Lung (tissue), 10 donors: ENCODE measurements around the gene GRAPL. TPM values are rescaled to one million over a fixed set of nuclear protein-coding genes. Genes with fewer than 3 reads are reported as not detected.
"Not testable (repeated sequence)": the region's sequence is repeated elsewhere in the genome, so short reads cannot be mapped to it uniquely, and the experiment has no call there.

Experiments
- ATAC-seq: fragments of 200-7000 bp; cut with Tn5 transposase; one replicate; pipeline ENCODE4 v1.9.1; 2020; ENCODE audit warnings: moderate number of reproducible peaks; ENCODE audit not compliant: insufficient read depth, low FRiP score
- DNase-seq, 3 donors: peaks; one replicate each; pipeline ENCODE4 v3.0.0-alpha.2; 2013 to 2017
- H3K27ac ChIP-seq, 2 donors: one replicate each; pipeline ENCODE4 v1.5.1; 2013; ENCODE audit warnings: mild to moderate bottlenecking in 2 of 2, moderate library complexity in 2 of 2, control low read depth in 1 of 2, inconsistent platforms in 1 of 2, low read depth in 1 of 2, low read length in 1 of 2
- H3K27me3 ChIP-seq, 3 donors: one replicate each; pipeline ENCODE4 v1.5.1; 2013; ENCODE audit warnings: low read length in 2 of 3; ENCODE audit not compliant: control insufficient read depth in 3 of 3, insufficient read depth in 3 of 3
- H3K36me3 ChIP-seq, 4 donors: one replicate each; pipeline ENCODE4 v1.5.1; 2013; ENCODE audit warnings: low read length in 4 of 4, mild to moderate bottlenecking in 1 of 4, moderate library complexity in 1 of 4; ENCODE audit not compliant: control insufficient read depth in 4 of 4, insufficient read depth in 4 of 4
- H3K4me1 ChIP-seq, 5 donors: one replicate each; pipeline ENCODE4 v1.5.1; 2013; ENCODE audit warnings: low read length in 5 of 5, mild to moderate bottlenecking in 2 of 5, moderate library complexity in 1 of 5; ENCODE audit not compliant: control insufficient read depth in 5 of 5, insufficient read depth in 5 of 5
- H3K4me3 ChIP-seq: one replicate; pipeline ENCODE4 v1.5.1; 2013; ENCODE audit warnings: mild to moderate bottlenecking, control low read depth, moderate library complexity
- H3K9ac ChIP-seq, 2 donors: one replicate each; pipeline ENCODE4 v1.5.1; 2013; ENCODE audit warnings: low read length in 2 of 2, control low read depth in 1 of 2; ENCODE audit not compliant: insufficient read depth in 1 of 2
- H3K9me3 ChIP-seq, 4 donors: one replicate each; pipeline ENCODE4 v1.5.1; 2013; ENCODE audit warnings: low read length in 3 of 4, mild to moderate bottlenecking in 1 of 4, moderate library complexity in 1 of 4; ENCODE audit not compliant: control insufficient read depth in 4 of 4, insufficient read depth in 3 of 4
- WGBS, 2 donors: extraction: QIAGEN DNeasy Blood & Tissue Kit; methylation state at CpG; one replicate each; pipeline ENCODE4 v1.1.7; 2013; 5-methylcytosine and 5-hydroxymethylcytosine counted together
- polyA plus RNA-seq, 2 donors: library from polyadenylated mRNA; stranded (reverse); fragments of 200-250 nt; gene quantifications; one replicate each; pipeline ENCODE4 v1.2.1, GENCODE V29; 2013
- total RNA-seq, 2 donors: library from RNA; depleted of rRNA in 1 of 2; stranded (reverse); fragments of >200 nt in 1 of 2; gene quantifications; one replicate each; pipeline ENCODE4 v1.2.1, GENCODE V29; 2014 to 2021
- donor health status: Bipolar disorder and iron deficiency.
- donor health status: healthy.
- donor health status: DM: yes; HTN: yes; CAD: no.

Gene GRAPL
- total and polyA plus RNA-seq, 4 donors: 3.9 to 8.1 (median 5.2) TPM

DNA sequence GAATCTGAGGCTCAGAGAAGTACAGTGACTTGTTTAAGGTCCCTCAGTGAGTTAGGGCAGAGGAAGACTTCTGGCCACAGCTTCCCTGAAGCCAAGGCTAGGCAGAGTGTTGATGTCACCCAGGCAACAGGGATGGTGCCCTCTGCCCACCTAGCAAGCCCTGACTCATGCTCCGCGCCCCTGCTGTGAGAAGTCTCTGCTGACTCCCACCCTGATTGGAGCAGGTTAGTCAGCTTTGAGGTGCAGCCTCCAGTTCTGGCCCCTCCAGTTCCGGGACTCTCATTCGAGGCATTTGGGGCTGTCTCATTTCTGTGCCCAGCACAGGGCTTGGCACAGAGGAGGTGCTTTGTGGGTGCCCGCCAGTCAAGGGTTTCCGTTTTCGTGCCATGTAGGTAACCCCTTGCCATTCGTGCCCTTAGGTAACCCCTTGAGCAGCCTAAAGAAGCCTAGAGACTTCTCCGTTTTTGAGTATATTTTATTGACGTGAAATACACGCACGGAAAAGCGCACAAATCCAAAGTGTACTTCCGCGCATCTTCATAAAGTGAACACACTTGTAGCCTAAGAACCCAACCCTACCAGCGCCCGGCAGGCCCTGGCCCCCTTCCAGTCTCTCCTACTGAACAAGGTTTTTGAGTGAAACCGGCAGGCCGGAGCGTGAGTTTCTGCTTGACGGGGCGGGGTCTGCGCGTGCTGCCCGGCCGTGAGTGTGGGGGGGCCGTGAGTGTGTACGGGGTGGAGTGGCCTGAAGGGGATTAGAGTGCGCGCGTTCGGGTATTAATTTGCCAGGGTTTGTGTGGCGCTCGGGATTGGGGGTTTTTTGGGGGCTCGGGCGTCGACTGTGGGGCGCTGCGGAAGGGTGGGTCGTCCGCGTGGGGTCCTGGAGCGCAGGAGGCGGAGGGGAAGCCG lies 16.9 kb upstream of the GRAPL start:
- not testable (repeated sequence) for H3K9ac ChIP-seq, H3K4me3 ChIP-seq, H3K4me1 ChIP-seq, H3K36me3 ChIP-seq, H3K27me3 ChIP-seq, DNase-seq, H3K9me3 ChIP-seq
- H3K27ac ChIP-seq: peak overlapping the region in 1 of 2 donors; percentile 82
- 0% methylated on average over 2 of the region's 45 CpGs; no CpG with 5 or more reads in 1 of the 2 donors for WGBS, 2 donors
- peak; percentile 62 for ATAC-seq

DNA sequence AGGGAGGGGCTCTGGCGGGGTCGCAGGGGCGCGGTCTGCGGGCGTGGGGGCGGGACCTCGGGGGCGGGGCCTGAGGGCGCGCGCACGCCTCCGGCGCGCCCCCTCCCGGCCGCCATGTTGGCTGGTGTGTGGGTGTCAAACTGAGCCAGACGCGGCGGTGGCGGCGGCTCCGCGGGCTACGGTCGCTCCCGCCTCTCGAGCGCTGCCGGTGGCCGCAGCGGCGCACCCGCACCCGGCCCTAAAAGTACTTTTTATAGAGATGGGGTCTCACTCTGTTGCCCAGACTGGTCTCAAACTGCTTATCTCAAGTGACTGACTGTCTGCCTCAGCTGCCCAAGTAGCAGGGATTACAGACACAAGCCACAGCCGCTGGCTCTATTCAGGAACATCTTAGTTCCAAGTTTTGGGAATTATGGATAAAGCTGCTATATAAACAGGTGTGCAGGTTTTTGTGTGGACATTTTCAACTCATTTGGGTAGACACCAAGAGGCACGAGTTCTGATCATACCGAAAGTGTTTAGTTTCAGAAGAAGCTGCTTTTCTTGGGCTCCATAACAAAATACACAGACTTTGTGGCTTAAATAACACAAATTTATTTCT lies 16.2 kb upstream of the GRAPL start:
- ATAC-seq: peak; percentile 87
- DNase-seq: peak; percentile 73 to 93 (median 84)
- H3K9ac ChIP-seq, H3K9me3 ChIP-seq, H3K36me3 ChIP-seq, H3K4me1 ChIP-seq, H3K27me3 ChIP-seq, H3K4me3 ChIP-seq: not testable (repeated sequence)
- WGBS, 2 donors: 0 to 1% methylated on average over 35 to 38 of the region's 39 CpGs
- peak overlapping the region; percentile 47 to 82 for H3K27ac ChIP-seq

DNA sequence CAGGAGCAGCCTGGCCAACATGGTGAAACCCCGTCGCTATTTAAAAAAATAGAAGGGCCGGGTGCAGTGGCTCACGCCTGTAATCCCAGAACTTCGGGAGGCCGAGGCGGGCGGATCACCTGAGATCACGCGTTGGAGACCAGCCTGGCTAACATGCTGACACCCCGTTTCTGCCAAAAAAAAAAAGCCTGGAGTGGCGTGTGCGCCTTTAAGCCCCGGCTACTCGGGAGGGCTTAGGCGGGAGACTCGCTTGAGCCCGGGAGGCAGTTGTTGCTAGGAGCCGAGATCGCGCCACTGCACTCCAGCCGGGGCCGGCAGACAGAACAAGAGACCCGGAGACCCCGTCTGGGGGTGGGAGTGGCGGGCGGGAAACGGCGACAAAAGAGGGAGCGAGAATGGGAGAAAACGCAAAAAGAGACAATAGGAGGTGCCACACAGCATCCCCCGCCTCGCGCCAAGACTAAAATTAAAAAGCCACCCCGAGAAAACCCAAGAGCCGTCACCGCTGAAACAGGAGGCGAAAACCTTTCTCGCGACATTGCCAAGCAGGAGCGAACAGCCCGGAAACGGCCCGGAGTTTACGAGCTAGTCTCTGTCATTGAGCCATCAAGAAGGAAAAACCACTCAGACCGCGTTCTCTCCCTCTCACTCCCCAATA lies 15.5 kb upstream of the GRAPL start:
- not testable (repeated sequence) for H3K9ac ChIP-seq, H3K4me3 ChIP-seq, H3K4me1 ChIP-seq, H3K36me3 ChIP-seq, H3K27me3 ChIP-seq, H3K9me3 ChIP-seq
- 1% methylated on average over 19 to 30 of the region's 47 CpGs for WGBS, 2 donors
- ATAC-seq (peak; percentile 25), DNase-seq (peak in 2 of 3 donors; percentile 56 to 96)
- H3K27ac ChIP-seq: peak overlapping the region; percentile 16 to 77

DNA sequence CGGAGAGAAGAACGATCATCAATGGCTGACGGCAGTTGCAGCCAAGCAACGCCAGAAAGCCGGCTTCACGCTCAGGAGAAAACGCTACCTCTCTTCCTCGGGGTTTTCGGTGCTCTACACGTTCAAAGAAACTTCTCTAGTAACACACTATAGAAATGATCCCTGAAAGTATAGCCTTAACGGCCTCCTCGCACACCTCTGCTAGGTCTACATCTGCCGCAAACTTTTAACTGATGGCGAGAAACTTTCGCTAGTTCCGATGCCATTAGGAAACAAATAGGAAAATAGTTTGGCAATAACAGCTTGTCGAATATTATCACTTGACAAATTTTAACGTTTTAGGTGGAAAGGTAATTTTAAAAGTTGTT lies 14.9 kb upstream of the GRAPL start:
- H3K4me1 ChIP-seq, ATAC-seq, H3K27me3 ChIP-seq, H3K9ac ChIP-seq, H3K4me3 ChIP-seq, H3K27ac ChIP-seq, H3K9me3 ChIP-seq, H3K36me3 ChIP-seq: not testable (repeated sequence)
- peak in 1 of 3 donors; percentile 49 for DNase-seq
- 0% methylated on average over 5 of the region's 18 CpGs for WGBS, 2 donors

DNA sequence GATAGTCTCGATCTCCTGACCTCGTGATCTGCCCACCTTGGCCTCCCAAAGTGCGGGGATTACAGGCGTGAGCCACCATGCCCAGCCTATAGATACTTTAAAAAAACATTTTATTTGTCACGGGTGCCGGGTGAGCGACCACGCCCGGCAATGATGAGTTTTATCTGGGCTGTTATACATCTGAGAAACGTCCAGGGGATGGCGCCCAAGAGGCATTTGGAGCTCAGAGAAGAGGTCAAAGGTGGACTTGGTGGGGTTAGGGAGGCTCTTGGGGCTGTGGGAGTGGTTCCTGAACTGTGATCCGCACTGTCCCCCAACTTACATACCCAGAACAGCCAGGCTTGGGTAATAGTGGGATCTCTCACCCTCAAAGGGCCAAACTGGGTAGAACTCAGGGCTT lies 8.7 kb upstream of the GRAPL start:
- not testable (repeated sequence) for H3K36me3 ChIP-seq, H3K4me1 ChIP-seq, H3K27ac ChIP-seq, H3K4me3 ChIP-seq, ATAC-seq, H3K9me3 ChIP-seq, H3K9ac ChIP-seq, H3K27me3 ChIP-seq, DNase-seq
- WGBS, 2 donors: no CpG with 5 or more reads among the region's 12 CpGs

DNA sequence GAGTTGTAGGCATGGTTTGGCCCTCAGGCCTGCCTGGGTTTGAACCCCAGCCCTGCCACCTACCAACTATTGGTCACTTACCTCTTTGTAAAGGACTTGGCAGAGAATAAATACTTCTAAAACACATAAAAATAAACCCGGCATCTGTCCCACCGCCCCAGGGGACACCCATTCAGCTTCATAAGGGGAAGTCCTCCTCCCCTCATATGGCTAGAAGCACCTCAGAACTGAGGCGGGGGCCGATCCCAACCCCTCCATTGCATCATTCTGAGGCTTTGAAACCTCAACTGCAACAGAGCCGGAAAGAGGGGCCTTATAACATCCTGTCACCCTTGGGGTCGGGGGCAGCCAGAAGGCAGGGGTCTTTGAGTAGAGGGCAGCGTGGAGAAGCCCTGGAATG lies 2.1 kb upstream of the GRAPL start:
- DNase-seq, H3K27me3 ChIP-seq, ATAC-seq, H3K4me1 ChIP-seq, H3K9ac ChIP-seq, H3K36me3 ChIP-seq, H3K4me3 ChIP-seq, H3K27ac ChIP-seq, H3K9me3 ChIP-seq: not testable (repeated sequence)
- WGBS, 2 donors: 72% methylated on average over 4 of the region's 7 CpGs; no CpG with 5 or more reads in 1 of the 2 donors

DNA sequence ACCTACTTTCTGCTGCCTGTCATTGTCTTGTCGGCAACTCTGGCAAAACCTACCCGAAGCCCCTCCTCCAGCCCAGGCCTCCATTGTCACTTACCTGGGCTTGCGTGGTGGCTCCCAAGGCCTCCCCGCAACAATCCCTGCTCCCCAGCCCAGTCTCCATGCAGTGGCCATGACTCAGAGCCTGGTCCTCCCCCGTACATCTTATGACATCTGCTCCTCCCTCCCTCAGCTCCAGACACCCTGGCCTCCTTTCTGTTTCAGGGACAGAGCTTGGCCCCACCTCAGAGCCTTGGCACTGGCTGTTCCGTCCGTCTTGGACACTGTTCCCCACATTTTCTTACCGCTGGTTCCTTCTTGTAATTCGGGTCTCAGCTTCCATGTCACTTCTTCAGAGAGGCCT lies 2.1 kb downstream of the GRAPL start:
- H3K27ac ChIP-seq, H3K4me3 ChIP-seq, H3K36me3 ChIP-seq, H3K27me3 ChIP-seq, H3K4me1 ChIP-seq, DNase-seq, H3K9me3 ChIP-seq, H3K9ac ChIP-seq, ATAC-seq: not testable (repeated sequence)
- no CpG with 5 or more reads among the region's 9 CpGs for WGBS, 2 donors

DNA sequence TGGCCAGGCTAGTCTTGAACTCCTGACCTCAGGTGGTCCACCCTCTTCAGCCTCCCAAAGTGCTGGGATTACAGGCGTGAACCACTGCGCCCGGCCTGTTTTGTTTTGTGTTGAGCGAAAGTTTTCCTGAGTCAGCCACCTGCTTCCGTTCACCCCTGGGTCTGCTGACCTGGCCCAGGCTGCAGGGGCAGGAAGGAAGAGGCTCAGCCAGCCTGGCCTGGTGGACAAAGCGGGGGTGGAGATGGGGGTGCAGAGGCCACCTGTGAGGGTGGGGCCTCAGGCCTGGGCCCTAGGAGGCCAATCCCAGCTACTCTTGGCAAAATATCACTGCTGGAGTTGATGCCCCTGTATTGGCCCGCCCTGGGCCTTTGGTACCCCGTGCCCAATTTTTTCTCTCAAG lies 3.7 kb downstream of the GRAPL start:
- no CpG with 5 or more reads among the region's 8 CpGs for WGBS, 2 donors
- H3K9me3 ChIP-seq, H3K27me3 ChIP-seq, H3K27ac ChIP-seq, H3K9ac ChIP-seq, H3K36me3 ChIP-seq, H3K4me3 ChIP-seq, H3K4me1 ChIP-seq, ATAC-seq, DNase-seq: not testable (repeated sequence)
